ENCODE measurements around the gene FGF12. TPM values are rescaled to one million over a fixed set of nuclear protein-coding genes. Genes with fewer than 3 reads are reported as not detected.

Gene FGF12
- total and polyA plus RNA-seq, 5 experiments from 2014 or later = not detected

DNA sequence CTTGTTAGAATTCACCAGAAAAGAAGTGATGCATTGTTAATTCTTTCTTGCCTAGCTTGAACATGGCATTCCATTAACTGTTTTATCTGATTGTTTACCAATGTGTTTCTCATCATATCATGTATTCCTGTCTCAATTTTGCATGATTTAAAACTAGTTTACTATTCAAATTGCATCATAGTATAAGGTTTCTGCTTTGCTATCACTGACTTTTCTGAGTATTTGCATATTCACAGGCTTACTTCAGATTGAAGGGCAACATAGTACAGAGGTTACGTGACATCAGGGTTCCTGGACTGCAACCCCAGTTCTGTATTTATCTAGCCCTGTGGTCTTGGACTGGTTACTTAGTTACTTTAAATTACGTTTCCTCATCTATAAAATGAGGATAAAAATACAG lies 561.8 kb downstream of the FGF12 start:
- H3K27me3 Mint-ChIP-seq = peaks cover 0 to 5% (median 0%) of the 10 kb centered on the region in 5 donors
- no peaks in the 10 kb centered on the region for H3K4me1 Mint-ChIP-seq

DNA sequence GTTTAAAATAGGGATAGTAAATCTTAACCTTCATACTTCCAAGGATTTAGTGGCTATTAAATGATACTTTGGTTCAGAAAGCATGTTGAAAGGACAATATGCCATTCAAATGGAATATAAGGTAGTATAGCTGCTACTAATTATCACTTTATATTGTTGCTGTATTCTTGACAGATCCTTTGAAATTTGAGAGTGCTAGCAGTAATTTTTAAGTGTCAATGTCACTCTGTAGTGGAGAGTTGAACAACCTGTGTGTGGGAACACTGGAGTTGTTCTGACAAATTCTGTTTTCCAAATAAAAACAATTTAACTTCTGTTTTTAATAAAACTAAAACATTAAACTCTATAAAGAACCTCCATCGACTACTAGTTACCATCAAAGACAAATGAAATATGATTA lies 565.7 kb downstream of the FGF12 start:
- H3K4me3 Mint-ChIP-seq = no peak overlapping the region
- ATAC-seq = no peak
- peaks cover 0 to 30% (median 2%) of the 10 kb centered on the region in 9 donors for H3K9me3 Mint-ChIP-seq
- peaks cover 2 to 11% (median 7%) of the 10 kb centered on the region in 5 donors for H3K27me3 Mint-ChIP-seq
- H3K4me1 Mint-ChIP-seq = no peaks in the 10 kb centered on the region
- no peaks in the 10 kb centered on the region for H3K36me3 Mint-ChIP-seq
- POLR2A ChIA-PET = no interaction called here
- no peak for DNase-seq
- no peak overlapping the region for H3K27ac Mint-ChIP-seq

More for the DNA sequence above, 561.8 kb downstream of the FGF12 start:
- POLR2A ChIA-PET = no interaction called here
- Mint-ChIP-seq H3K27ac (no peak overlapping the region), H3K9me3 (peaks cover 0 to 10% (median 0%) of the 10 kb centered on the region in 9 donors), H3K36me3 (no peaks in the 10 kb centered on the region), H3K4me3 (no peak overlapping the region)
- ATAC-seq (no peak), DNase-seq (no peak)

DNA sequence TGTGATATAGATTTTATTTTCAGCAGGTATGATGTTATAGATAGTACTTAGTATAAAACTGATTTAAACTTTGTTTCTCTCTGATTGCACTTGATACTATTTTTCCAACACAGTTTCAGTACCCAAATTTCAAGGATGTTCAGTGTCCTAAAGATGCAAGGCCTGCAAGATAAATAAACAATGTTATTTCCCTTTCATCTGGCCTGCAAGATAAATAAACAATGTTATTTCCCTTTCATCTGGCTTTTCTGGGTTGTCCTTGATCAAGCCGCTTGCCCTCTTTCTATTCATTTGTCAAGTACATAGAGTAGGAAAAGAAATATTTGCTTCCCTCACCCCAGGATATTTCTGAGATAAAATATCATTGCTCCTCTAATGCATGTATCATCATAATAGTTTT lies 571.0 kb downstream of the FGF12 start:
- Mint-ChIP-seq H3K4me1 (no peaks in the 10 kb centered on the region), H3K4me3 (no peak overlapping the region), H3K27ac (no peak overlapping the region), H3K9me3 (peaks cover 0 to 21% (median 2%) of the 10 kb centered on the region in 9 donors), H3K36me3 (no peaks in the 10 kb centered on the region), H3K27me3 (peaks cover 0 to 11% (median 7%) of the 10 kb centered on the region in 5 donors)
- no peak for DNase-seq
- POLR2A ChIA-PET = no interaction called here
- no peak for ATAC-seq

DNA sequence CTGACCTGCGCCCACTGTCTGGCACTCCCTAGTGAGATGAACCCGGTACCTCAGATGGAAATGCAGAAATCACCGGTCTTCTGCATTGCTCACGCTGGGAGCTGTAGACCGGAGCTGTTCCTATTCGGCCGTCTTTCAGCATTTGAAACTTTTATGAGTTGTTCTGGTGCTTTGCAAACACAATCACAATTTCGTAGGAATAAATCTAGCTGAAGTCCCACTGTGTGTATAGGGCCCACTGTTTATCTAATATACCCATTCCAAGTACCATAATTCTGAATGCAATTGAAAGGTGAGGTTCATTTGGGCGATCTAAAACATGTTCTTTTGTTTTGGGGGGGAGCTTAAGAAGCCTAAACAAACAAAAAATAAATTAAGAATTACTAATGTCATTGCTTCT lies 572.1 kb downstream of the FGF12 start:
- Mint-ChIP-seq H3K27ac (no peak overlapping the region), H3K4me1 (no peaks in the 10 kb centered on the region), H3K4me3 (no peak overlapping the region), H3K9me3 (peaks cover 0 to 17% (median 0%) of the 10 kb centered on the region in 9 donors), H3K36me3 (no peaks in the 10 kb centered on the region), H3K27me3 (peaks cover 0 to 10% (median 7%) of the 10 kb centered on the region in 5 donors)
- POLR2A ChIA-PET = no interaction called here
- DNase-seq (no peak), ATAC-seq (no peak)

DNA sequence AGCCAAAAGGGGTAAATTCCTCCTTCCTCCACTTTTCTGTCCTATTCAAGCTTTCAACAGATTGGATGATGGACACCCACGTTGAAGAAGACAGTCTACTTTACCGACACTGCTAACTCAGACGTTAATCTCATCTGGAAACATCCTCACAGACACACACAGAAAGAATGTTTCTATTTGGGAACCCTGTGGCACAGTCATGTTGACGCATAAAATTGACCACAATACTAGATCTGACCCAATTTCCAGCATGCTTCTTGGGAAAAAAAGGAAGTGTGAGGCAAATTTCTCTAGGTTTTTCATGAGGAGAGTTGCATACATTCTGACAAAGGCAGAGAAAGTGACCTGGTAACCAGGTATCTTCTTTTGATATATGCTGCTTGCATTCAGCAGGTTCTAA lies 594.1 kb downstream of the FGF12 start:
- POLR2A ChIA-PET = no interaction called here
- Mint-ChIP-seq H3K27me3 (no peaks in the 10 kb centered on the region), H3K27ac (no peak overlapping the region), H3K36me3 (no peaks in the 10 kb centered on the region), H3K9me3 (peaks cover 0 to 19% (median 6%) of the 10 kb centered on the region in 9 donors), H3K4me1 (no peaks in the 10 kb centered on the region), H3K4me3 (no peak overlapping the region)
- DNase-seq (no peak), ATAC-seq (no peak)

DNA sequence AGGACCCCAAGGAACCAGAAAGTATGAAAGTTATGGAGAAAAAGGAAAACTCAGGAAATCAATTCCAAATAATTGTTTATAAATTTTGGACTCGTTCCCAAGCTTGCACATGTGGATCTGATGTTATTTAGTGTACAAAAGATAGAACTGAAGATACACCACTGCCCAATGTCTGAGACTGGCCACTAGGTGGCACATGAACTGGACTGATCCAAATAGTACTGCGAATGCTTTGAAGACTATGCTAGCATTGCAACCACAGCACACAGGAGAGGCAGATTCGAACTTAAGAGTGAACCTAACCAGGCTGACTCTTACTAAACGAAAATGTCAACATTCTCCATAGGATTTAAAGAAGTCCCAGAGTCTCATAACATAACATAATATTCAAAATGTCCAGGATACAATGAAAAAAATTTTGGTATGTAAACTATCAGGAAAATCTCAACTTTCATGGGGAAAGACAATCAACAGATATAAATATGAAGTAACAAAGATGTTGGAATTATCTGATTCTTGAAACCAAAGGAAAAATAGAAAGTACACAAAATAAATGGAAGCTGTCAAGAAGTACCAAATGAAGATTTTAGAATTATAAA lies 596.7 kb downstream of the FGF12 start:
- no peak for ATAC-seq
- Mint-ChIP-seq H3K27ac (no peak overlapping the region), H3K4me1 (no peaks in the 10 kb centered on the region), H3K9me3 (peaks cover 0 to 13% (median 4%) of the 10 kb centered on the region in 9 donors), H3K27me3 (no peaks in the 10 kb centered on the region), H3K4me3 (no peak overlapping the region), H3K36me3 (no peaks in the 10 kb centered on the region)
- DNase-seq = no peak
- POLR2A ChIA-PET = no interaction called here

DNA sequence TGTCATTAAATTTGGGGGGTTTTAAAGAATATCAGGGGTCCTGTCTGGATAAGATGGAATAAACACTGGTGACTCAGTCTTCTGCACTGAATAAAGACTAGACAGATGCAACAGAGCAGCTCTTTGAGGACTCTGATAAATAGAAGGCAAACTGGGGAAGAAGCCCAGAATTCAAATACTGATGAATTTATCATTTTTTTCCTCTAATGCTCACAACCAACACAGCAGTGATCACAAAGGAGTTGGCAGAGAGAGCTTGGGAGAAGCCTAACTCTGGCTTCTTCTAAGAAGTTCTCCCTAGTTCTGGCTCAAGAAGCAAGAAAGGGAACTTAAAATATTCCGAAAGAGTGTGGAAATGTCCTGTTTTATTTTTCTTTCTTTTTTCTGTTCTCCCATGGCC lies 597.8 kb downstream of the FGF12 start:
- Mint-ChIP-seq H3K27ac (no peak overlapping the region), H3K4me1 (no peaks in the 10 kb centered on the region), H3K4me3 (no peak overlapping the region), H3K27me3 (no peaks in the 10 kb centered on the region), H3K36me3 (no peaks in the 10 kb centered on the region), H3K9me3 (peaks cover 0 to 20% (median 3%) of the 10 kb centered on the region in 9 donors)
- ATAC-seq (no peak), DNase-seq (no peak)
- POLR2A ChIA-PET = no interaction called here

DNA sequence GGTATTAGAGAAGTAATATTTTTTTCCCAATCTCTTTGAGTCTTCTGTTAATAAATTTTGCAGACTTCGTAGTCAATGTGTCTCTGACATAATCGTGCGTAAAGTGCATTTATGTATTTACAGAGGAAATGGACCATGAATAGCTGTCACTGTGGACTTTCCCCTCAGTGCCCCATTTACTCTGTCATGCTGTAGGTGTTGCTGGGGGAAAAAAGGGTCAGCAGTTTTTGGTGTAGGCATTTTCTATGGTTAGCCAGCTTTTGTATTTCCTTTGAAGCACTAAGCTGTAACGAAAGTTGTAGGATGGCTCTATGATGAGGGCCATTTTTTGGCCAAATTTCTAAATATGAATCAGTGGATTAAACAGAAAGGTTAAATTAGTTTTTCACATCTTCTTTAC lies 598.4 kb downstream of the FGF12 start:
- POLR2A ChIA-PET = no interaction called here
- H3K4me3 Mint-ChIP-seq = no peak overlapping the region
- no peak overlapping the region for H3K27ac Mint-ChIP-seq
- no peaks in the 10 kb centered on the region for H3K36me3 Mint-ChIP-seq
- H3K9me3 Mint-ChIP-seq = peaks cover 0 to 24% (median 3%) of the 10 kb centered on the region in 9 donors
- H3K4me1 Mint-ChIP-seq = no peaks in the 10 kb centered on the region
- ATAC-seq = no peak
- no peak for DNase-seq
- H3K27me3 Mint-ChIP-seq = no peaks in the 10 kb centered on the region

DNA sequence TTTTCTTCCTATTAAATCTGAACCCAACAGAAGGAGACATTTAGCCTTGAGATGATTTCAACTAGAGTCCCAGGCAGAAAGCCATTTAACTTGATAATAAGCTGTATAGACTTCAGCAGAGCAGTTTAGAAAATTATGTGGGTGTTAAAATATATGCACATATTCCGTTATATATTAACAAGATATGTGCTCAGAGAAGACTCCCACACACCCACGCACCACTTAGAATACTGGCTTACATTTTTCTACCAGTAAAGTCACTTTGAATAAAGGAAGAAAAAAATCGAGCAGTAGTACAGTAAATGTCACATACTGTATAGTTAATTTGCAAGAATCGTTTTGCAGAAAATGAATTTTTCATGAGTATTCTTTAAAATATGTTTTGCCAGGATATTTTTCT lies 599.3 kb downstream of the FGF12 start:
- POLR2A ChIA-PET = no interaction called here
- H3K4me3 Mint-ChIP-seq = no peak overlapping the region
- H3K27ac Mint-ChIP-seq = no peak overlapping the region
- H3K4me1 Mint-ChIP-seq = no peaks in the 10 kb centered on the region
- H3K36me3 Mint-ChIP-seq = no peaks in the 10 kb centered on the region
- H3K27me3 Mint-ChIP-seq = no peaks in the 10 kb centered on the region
- DNase-seq = no peak
- ATAC-seq = no peak
- peaks cover 0 to 24% (median 3%) of the 10 kb centered on the region in 9 donors for H3K9me3 Mint-ChIP-seq

DNA sequence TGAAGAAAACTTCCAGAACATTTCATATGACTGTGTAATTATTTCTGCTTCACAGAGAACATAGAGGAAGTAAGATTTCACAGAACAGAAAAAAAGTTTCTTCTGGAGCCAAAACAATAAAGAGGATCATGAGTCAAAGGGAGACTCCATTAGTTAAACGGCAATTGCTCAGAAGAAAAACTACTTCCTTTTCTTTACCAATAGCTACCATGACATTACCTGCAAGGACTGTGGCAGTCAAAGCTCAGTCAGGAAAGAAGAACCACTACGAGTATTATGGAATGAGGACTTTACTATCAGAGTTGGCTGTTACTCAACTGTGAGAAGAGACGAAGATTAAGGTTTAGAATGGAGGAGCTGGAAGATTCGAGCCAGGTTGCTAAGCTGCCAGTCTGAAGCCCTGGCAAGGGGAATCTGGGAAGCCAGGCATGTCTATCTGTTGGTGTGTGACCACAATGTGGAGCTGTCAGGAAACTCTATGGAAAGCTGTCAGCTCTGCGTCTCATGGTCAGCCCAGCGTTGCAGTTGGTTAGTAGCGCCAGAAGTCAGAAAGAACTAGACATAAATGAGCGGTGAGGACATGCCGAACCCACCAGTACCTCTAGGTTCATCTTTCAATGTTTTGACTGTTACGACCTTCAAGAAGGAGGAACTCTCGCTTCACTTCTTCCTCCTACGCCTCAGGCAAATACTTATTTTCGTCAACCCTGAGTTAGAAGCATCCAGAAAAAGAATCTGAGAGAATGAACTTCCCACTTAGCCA lies 604.3 kb downstream of the FGF12 start:
- ATAC-seq = no peak
- H3K27ac Mint-ChIP-seq = no peak overlapping the region
- H3K27me3 Mint-ChIP-seq = no peaks in the 10 kb centered on the region

DNA sequence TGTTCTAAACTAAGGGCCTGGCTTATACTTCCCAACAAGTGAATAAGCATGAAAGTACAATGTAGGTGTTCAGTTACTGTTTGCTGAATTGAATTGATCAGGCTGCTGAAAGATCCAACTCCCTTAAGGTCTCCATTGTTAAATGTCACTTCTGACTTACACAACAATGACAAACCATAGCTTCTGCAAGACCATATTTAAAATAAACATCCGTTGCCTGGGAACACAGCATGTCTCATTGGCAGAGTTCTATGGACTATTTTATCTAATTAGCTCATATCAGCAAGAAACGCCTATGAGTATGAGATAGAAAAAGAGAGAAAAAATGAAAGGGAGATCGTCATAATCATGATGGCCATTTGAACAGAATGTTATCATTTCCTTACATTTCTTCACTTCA lies 605.4 kb downstream of the FGF12 start:
- no peaks in the 10 kb centered on the region for H3K36me3 Mint-ChIP-seq
- POLR2A ChIA-PET = no interaction called here

More for the DNA sequence above, 604.3 kb downstream of the FGF12 start:
- Mint-ChIP-seq H3K9me3 (peaks cover 0 to 15% (median 3%) of the 10 kb centered on the region in 9 donors), H3K36me3 (no peaks in the 10 kb centered on the region), H3K4me3 (no peak overlapping the region), H3K4me1 (no peaks in the 10 kb centered on the region)
- DNase-seq = no peak
- POLR2A ChIA-PET = no interaction called here

DNA sequence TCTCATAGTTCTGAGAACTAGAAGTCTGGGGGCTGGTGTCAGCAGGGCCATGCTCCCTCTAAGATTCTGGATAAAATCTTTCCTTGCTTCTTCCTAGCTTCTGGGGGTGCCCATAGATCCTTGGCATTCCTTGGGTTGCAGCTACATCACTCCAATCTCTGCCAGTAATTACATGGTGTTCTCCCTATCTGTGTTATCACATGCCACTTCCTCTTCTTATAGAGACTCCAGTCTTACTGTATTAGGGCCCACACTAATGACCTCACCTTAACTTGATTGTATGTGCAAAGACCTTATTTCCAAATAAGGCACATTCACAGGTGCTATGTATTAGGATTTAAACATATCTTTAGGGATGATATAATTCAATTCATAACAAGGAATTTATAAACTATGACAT lies 618.5 kb downstream of the FGF12 start:
- peaks cover 0 to 7% (median 2%) of the 10 kb centered on the region in 9 donors for H3K9me3 Mint-ChIP-seq
- H3K4me1 Mint-ChIP-seq = no peaks in the 10 kb centered on the region
- no peaks in the 10 kb centered on the region for H3K36me3 Mint-ChIP-seq
- ATAC-seq = no peak
- H3K27me3 Mint-ChIP-seq = no peaks in the 10 kb centered on the region
- H3K4me3 Mint-ChIP-seq = no peak overlapping the region
- no peak overlapping the region for H3K27ac Mint-ChIP-seq
- no peak for DNase-seq
- POLR2A ChIA-PET = no interaction called here

More for the DNA sequence above, 605.4 kb downstream of the FGF12 start:
- DNase-seq (no peak), ATAC-seq (no peak)
- H3K27me3 Mint-ChIP-seq = no peaks in the 10 kb centered on the region
- H3K9me3 Mint-ChIP-seq = peaks cover 0 to 26% (median 4%) of the 10 kb centered on the region in 9 donors
- no peaks in the 10 kb centered on the region for H3K4me1 Mint-ChIP-seq
- H3K4me3 Mint-ChIP-seq = no peak overlapping the region
- no peak overlapping the region for H3K27ac Mint-ChIP-seq

DNA sequence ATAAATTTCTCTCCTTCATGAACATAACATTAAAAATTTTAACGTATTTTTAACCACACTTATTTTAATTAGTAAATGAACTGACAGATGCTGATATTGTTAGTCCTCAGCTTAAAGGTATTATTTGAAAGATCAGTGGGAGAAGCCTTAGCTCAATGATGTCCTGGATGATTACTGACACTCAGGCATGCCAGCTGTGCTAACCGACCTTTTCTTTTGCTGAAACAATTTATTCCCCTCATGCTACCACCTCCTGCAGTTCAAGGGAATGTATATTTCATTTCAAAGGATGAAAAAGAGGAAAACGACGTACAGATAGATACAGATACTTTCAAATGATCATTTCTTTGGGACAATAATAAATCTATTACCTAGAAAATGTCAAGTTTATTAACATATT lies 620.8 kb downstream of the FGF12 start:
- Mint-ChIP-seq H3K27me3 (no peaks in the 10 kb centered on the region), H3K4me3 (no peak overlapping the region), H3K4me1 (no peaks in the 10 kb centered on the region), H3K27ac (no peak overlapping the region), H3K36me3 (no peaks in the 10 kb centered on the region), H3K9me3 (peaks cover 0 to 5% (median 0%) of the 10 kb centered on the region in 9 donors)
- ATAC-seq (no peak), DNase-seq (no peak)
- POLR2A ChIA-PET = no interaction called here
